ENCODE data around the gene TRMT61A.

GRCh38 chr14:103541709-103542604 lies 13.0 kb downstream of the TRMT61A start:
- no peak for TF ChIP-seq MAX (IDR thresholded peaks at IDR 0.05)
- no peak for TF ChIP-seq ATM (IDR thresholded peaks at IDR 0.05; ENCODE audit: borderline replicate concordance)
